ENCODE data around the gene IGLON5.

Gene IGLON5

GRCh38 chr19:51317376-51317775, 5.9 kb downstream of the IGLON5 start:
- DNase-seq (ENCODE audit: insufficient read length, low spot score), result no peak
- no peak for FAIRE-seq

- FAIRE-seq (no peak), DNase-seq (ENCODE audit: insufficient read length, low spot score) (no peak)
Observed at GRCh38 chr19:51317968-51318367, 6.5 kb downstream of the IGLON5 start.

DNA sequence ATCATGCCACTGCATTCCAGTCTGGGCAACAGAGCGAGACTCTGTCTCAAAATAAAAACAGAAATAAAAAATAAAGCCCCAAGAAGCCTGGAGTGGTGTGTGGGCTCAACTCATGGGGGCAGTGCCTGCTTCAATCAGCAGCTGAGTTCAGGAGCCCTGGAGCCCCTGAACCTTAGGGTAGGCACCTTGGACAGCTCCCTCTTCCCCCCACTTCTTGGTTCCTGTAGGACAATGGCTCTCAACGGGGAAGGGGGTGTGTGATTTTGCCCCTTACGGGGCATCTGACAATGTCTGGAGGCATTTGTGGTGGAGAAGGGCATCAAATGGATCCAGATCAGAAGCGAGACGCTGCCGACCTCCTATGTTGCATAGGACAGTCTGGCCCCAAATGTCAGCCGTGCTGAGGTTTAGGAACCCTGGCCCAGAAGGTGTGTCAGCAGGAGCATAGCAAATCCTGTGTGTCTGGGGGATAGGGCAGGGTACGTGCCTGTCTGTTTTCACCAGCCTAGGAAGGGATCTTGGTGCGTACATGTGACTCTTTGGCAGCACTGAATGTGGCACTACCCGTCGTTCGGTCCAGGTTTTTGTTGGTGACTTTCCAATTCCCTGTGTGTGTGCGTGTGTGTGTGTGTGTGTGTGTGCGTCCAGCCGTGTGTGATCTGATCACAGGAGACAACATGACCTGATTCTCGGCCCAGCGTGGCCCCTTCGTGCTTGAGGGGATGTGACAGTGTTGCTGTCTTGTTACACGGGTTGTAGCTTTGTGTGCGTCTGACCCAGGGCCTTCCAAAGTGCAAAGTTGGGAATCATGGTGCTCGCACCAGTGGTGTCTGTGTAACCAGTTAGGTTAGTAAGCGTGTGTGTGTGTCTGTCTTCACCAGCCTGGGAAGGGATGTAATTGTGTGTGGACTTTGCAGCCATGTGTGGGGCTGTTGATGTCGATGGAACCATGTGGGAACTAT, 7.5 kb downstream of the IGLON5 start:
- DNase-seq (ENCODE audit: insufficient read length, low spot score) (no peak), FAIRE-seq (no peak)

- FAIRE-seq, result no peak
- DNase-seq (ENCODE audit: insufficient read length, low spot score), result no peak
Observed at GRCh38 chr19:51319649-51320279, 8.3 kb downstream of the IGLON5 start.

GRCh38 chr19:51320280-51320657, 8.8 kb downstream of the IGLON5 start:
- FAIRE-seq (no peak), DNase-seq (ENCODE audit: insufficient read length, low spot score) (no peak)

DNA sequence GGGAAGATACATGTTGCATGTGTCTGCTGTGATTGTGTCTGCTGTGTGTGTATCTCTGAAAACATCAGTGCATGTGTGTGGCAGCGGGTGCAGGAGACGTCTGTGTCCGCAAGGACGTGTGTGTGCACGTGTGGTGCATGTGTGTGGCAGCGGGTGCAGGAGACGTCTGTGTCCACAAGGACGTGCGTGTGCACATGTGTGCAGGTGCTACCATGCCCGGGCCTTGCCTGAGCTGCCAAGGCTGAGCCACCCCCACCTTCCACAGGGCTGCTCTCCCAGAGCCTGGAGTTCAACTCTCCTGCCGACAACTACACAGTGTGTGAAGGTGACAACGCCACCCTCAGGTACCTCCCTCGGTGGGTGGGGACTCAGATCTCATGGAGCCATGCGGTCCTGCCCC, 10.4 kb downstream of the IGLON5 start:
- DNase-seq (ENCODE audit: insufficient read length, low spot score) (no peak), FAIRE-seq (no peak)

GRCh38 chr19:51323481-51324166, 12.2 kb downstream of the IGLON5 start:
- no peak for DNase-seq (ENCODE audit: insufficient read length, low spot score)
- FAIRE-seq, result no peak

GRCh38 chr19:51324167-51324481, 12.7 kb downstream of the IGLON5 start:
- FAIRE-seq, result no peak
- no peak for DNase-seq (ENCODE audit: insufficient read length, low spot score)

DNA sequence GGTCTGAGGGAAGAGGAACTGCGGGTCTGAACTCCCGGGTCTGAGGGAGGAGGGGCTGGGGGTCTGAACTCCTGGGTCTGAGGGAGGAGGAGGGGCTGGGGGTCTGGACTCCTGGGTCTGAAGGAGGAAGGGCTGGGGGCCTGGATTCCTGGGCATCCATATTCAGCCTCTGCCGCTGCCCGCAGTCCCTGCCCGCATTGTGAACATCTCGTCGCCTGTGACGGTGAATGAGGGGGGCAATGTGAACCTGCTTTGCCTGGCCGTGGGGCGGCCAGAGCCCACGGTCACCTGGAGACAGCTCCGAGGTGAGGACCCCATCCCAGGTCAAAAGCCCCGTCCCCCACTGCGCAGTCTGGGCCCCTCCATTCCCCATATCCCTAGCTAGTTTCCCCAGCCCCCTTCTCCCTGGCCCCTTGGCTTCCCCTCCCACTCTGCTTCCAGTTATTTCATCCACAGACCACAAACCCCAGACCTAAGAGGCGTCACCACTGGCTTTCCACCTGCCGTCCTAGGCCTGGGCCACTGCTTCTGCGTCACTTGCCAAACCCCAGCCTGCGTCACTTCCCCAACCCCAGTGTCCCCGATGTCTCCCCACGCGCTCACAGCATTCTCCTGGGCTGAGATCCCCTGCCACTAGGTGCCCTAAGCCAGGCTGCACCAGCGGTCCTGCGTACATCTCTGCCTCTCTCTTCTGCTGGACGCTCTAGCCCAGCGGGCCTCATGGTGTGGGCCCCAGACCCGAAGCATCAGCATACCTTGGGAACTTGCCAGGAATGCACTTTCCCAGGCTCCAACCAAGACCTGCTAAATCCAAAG, 13.9 kb downstream of the IGLON5 start:
- DNase-seq (ENCODE audit: insufficient read length, low spot score) (no peak), FAIRE-seq (no peak)

- DNase-seq (ENCODE audit: insufficient read length, low spot score) (no peak), FAIRE-seq (no peak)
Observed at GRCh38 chr19:51326216-51327065, 15.0 kb downstream of the IGLON5 start.

GRCh38 chr19:51327066-51328001, 15.9 kb downstream of the IGLON5 start:
- FAIRE-seq (no peak), DNase-seq (ENCODE audit: insufficient read length, low spot score) (no peak)

- FAIRE-seq, result no peak
Observed at GRCh38 chr19:51329411-51329810, 18.0 kb downstream of the IGLON5 start.

GRCh38 chr19:51330366-51330765, 18.9 kb downstream of the IGLON5 start:
- DNase-seq (ENCODE audit: insufficient read length, low spot score), result no peak
- FAIRE-seq, result no peak

More at GRCh38 chr19:51329411-51329810, 18.0 kb downstream of the IGLON5 start:
- DNase-seq (ENCODE audit: insufficient read length, low spot score), result no peak

GRCh38 chr19:51331193-51331592, 19.7 kb downstream of the IGLON5 start:
- DNase-seq (ENCODE audit: insufficient read length, low spot score), result no peak
- no peak for FAIRE-seq

DNA sequence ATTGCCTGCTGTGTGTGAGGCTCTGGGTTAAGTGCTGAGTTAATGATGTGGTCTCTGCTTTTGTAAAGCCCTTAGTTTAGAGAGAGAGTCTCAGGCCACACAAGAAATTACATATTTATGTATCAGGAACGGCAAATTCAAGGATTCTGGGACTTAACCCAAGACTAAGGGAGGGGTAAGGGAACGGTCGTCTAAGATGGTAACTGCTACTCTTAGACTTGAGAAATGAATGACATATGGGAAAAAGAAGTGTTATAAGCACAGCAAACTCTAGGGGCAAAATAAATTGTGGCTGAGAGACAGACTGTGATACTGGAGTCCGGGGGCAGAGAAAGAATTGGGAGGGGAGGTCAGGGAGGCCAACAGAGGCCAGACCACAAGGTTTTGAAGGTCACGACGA, 20.3 kb downstream of the IGLON5 start:
- no peak for FAIRE-seq
- no peak for DNase-seq (ENCODE audit: insufficient read length, low spot score)

GRCh38 chr19:51333836-51334460, 22.5 kb downstream of the IGLON5 start:
- DNase-seq (ENCODE audit: insufficient read length, low spot score) (no peak), FAIRE-seq (no peak)

DNA sequence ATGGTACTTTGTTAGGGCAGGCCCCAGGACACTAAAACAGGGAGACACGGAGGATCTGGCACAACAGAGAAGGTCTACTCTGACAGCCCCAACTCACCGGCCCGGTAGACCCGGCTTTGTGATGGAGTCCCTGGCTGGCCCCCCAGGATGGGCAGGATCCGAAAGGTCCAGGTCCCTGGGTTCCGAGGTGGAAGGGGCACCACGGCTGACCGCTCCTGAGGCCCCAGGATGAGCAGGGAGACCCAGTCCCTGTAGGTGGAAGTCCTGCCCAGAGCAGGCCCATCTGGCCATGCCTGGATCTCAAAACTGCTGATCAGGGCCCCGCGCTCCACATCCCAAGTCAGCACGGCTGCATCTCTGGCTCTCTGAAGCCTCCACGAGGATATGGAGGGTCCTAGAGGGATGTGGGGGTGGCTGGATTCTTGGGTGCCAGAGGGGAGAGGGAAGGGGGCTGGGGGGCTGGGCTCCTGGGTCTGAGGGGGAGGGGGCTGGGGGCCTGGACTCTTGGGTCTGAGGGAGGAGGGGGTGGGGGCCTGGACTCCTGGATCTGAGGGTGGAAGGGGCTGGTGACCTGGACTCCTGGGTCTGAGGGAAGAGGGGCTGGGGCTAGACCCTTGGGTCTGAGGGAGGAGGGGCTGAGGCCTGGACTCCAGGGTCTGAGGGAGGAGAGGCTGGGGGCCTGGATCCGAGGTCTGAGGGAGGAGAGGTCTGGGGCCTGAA, 25.9 kb downstream of the IGLON5 start:
- FAIRE-seq, result no peak
- no peak for DNase-seq (ENCODE audit: insufficient read length, low spot score)

Measured in HTR-8/SVneo (cell line).